ENCODE results near the gene NR2C2AP. TPM values are rescaled to one million over a fixed set of nuclear protein-coding genes. Genes with fewer than 3 reads are reported as not detected.

Gene NR2C2AP
- polyA plus RNA-seq, 1 experiment: 3.8 TPM

GRCh38 chr19:19229701-19230100 is 26.5 kb upstream of the NR2C2AP start:
- Histone ChIP-seq H3K27ac (ENCODE audit: low read depth, low read length) (no peak overlapping the region), H3K9me3 (ENCODE audit: control insufficient read depth, insufficient read depth, low read length) (peaks cover 10% of the 10 kb centered on the region), H3K4me3 (ENCODE audit: low read depth, low read length) (no peak overlapping the region), H3K27me3 (ENCODE audit: control insufficient read depth, insufficient read depth, low read length) (peaks cover 7% of the 10 kb centered on the region)
- no peak for DNase-seq (ENCODE audit: low read depth, low spot score)
- POLR2A ChIA-PET: no interaction called here
- TF ChIP-seq, protein P1, sequence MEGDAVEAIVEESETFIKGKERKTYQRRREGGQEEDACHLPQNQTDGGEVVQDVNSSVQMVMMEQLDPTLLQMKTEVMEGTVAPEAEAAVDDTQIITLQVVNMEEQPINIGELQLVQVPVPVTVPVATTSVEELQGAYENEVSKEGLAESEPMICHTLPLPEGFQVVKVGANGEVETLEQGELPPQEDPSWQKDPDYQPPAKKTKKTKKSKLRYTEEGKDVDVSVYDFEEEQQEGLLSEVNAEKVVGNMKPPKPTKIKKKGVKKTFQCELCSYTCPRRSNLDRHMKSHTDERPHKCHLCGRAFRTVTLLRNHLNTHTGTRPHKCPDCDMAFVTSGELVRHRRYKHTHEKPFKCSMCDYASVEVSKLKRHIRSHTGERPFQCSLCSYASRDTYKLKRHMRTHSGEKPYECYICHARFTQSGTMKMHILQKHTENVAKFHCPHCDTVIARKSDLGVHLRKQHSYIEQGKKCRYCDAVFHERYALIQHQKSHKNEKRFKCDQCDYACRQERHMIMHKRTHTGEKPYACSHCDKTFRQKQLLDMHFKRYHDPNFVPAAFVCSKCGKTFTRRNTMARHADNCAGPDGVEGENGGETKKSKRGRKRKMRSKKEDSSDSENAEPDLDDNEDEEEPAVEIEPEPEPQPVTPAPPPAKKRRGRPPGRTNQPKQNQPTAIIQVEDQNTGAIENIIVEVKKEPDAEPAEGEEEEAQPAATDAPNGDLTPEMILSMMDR (IDR thresholded peaks at IDR 0.05; ENCODE audit: low read depth, low read length): no peak
- CTCF ChIA-PET: no interaction called here

GRCh38 chr19:19227217-19227616 is 24.0 kb upstream of the NR2C2AP start:
- Histone ChIP-seq H3K9me3 (ENCODE audit: control insufficient read depth, insufficient read depth, low read length) (no peaks in the 10 kb centered on the region), H3K4me3 (ENCODE audit: low read depth, low read length) (no peak overlapping the region), H3K27me3 (ENCODE audit: control insufficient read depth, insufficient read depth, low read length) (peaks cover 13% of the 10 kb centered on the region), H3K27ac (ENCODE audit: low read depth, low read length) (no peak overlapping the region)
- POLR2A ChIA-PET: interaction anchor here (0.5 kb wide), 1 partner anchor 65 kb away, joined by 3 read pairs; no protein-coding TSS in a partner anchor
- CTCF ChIA-PET: interaction anchor here (0.5 kb wide), 1 partner anchor 413 kb away, joined by 3 read pairs; no protein-coding TSS in a partner anchor
- DNase-seq (ENCODE audit: low read depth, low spot score): no peak
- TF ChIP-seq, protein P1 (IDR thresholded peaks at IDR 0.05; ENCODE audit: low read depth, low read length): no peak

DNA sequence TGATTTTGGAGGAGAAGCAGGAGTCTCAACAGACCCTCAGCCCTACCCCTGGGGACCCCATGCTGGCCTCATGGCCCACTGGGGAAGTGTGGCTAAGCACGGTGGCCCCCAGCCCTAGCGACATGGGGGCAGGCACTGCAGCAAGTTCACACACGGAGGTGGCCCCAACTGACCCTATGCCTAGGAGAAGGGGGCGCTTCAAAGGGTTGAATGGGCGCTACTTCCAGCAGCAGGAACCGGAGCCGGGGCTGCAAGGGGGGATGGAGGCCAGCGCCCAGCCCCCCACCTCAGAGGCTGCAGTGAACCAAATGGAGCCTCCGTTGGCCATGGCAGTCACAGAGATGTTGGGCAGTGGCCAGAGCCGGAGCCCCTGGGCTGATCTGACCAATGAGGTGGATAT is 23.4 kb upstream of the NR2C2AP start:
- Histone ChIP-seq H3K9me3 (ENCODE audit: control insufficient read depth, insufficient read depth, low read length) (no peaks in the 10 kb centered on the region), H3K27ac (ENCODE audit: low read depth, low read length) (no peak overlapping the region), H3K4me3 (ENCODE audit: low read depth, low read length) (no peak overlapping the region), H3K27me3 (ENCODE audit: control insufficient read depth, insufficient read depth, low read length) (peaks cover 13% of the 10 kb centered on the region)
- TF ChIP-seq, protein P1 (IDR thresholded peaks at IDR 0.05; ENCODE audit: low read depth, low read length): no peak
- no peak for DNase-seq (ENCODE audit: low read depth, low spot score)
- ChIA-PET POLR2A (no interaction called here), CTCF (no interaction called here)

- DNase-seq (ENCODE audit: low read depth, low spot score): no peak
- POLR2A ChIA-PET: no interaction called here
Measured at GRCh38 chr19:19226204-19226603, 23.0 kb upstream of the NR2C2AP start.

DNA sequence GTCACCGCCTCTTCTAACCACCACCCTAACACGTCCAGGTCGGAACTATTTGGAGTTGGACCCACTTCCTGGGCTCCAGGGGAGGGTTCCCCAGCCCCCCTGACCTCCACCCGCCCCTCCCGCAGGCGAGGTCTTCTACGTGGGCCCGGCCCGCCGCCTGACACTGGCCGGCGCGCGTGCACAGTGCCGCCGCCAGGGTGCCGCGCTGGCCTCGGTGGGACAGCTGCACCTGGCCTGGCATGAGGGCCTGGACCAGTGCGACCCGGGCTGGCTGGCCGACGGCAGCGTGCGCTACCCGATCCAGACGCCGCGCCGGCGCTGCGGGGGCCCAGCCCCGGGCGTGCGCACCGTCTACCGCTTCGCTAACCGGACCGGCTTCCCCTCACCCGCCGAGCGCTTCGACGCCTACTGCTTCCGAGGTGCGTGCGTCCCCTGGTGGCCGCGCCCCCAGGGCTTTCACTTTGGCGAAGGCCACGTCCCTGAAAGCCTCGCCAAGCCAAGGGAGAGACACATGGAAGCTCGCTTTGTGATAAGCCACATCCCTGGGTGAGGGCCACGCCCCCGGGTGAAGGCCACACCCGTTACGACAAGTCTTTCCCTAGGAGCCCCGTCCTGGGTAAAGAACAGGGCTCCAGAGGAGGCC is 21.8 kb upstream of the NR2C2AP start:
- POLR2A ChIA-PET: no interaction called here

More at GRCh38 chr19:19226204-19226603, 23.0 kb upstream of the NR2C2AP start:
- Histone ChIP-seq H3K27ac (ENCODE audit: low read depth, low read length) (no peak overlapping the region), H3K4me3 (ENCODE audit: low read depth, low read length) (no peak overlapping the region), H3K27me3 (ENCODE audit: control insufficient read depth, insufficient read depth, low read length) (peaks cover 12% of the 10 kb centered on the region), H3K9me3 (ENCODE audit: control insufficient read depth, insufficient read depth, low read length) (no peaks in the 10 kb centered on the region)
- CTCF ChIA-PET: interaction anchor here (1.0 kb wide), 1 partner anchor 8 kb away, joined by 3 read pairs; no protein-coding TSS in a partner anchor
- TF ChIP-seq, protein P1 (IDR thresholded peaks at IDR 0.05; ENCODE audit: low read depth, low read length): no peak

More for the DNA sequence above, 21.8 kb upstream of the NR2C2AP start:
- Histone ChIP-seq H3K9me3 (ENCODE audit: control insufficient read depth, insufficient read depth, low read length) (no peaks in the 10 kb centered on the region), H3K27ac (ENCODE audit: low read depth, low read length) (no peak overlapping the region), H3K27me3 (ENCODE audit: control insufficient read depth, insufficient read depth, low read length) (peaks cover 9% of the 10 kb centered on the region), H3K4me3 (ENCODE audit: low read depth, low read length) (peak overlapping the region; percentile 25)
- DNase-seq (ENCODE audit: low read depth, low spot score): peak; percentile 4
- CTCF ChIA-PET: interaction anchor here (1.0 kb wide), 2 partner anchors 9 to 10 kb away, joined by 3 read pairs; no protein-coding TSS in a partner anchor
- TF ChIP-seq, protein P1 (IDR thresholded peaks at IDR 0.05; ENCODE audit: low read depth, low read length): peak; percentile 70

Measured in AG04450 (cell line).